ENCODE results near the gene DNAJC8.

DNAJC8 gene

GRCh38 chr1:28232558-28233263 is at the start of gene DNAJC8:
TSS of gene DNAJC8 (minus strand) at chr1:28233029. CDS start at chr1:28232998, 31 bp downstream.
- DNase-seq (ENCODE audit: low read depth in 2 of 2), result peak; percentile 88 to 95

GRCh38 chr1:28281608-28282425 is 49.0 kb upstream of the DNAJC8 start:
- no peak for DNase-seq (ENCODE audit: low read depth in 2 of 2)

- DNase-seq (ENCODE audit: low read depth in 2 of 2), result no peak
These were observed 48.1 kb upstream of the DNAJC8 start for GRCh38 chr1:28280977-28281381.

- no peak for DNase-seq (ENCODE audit: low read depth in 2 of 2)
These were observed 47.7 kb upstream of the DNAJC8 start for GRCh38 chr1:28280501-28280900.

- no peak for DNase-seq (ENCODE audit: low read depth in 2 of 2)
These were observed 46.9 kb upstream of the DNAJC8 start for GRCh38 chr1:28279721-28280120.

GRCh38 chr1:28278763-28279162 is 45.9 kb upstream of the DNAJC8 start:
- DNase-seq (ENCODE audit: low read depth in 2 of 2), result no peak

GRCh38 chr1:28273216-28273860 is 40.5 kb upstream of the DNAJC8 start:
- DNase-seq (ENCODE audit: low read depth in 2 of 2), result no peak

GRCh38 chr1:28272215-28272852 is 39.5 kb upstream of the DNAJC8 start:
- no peak for DNase-seq (ENCODE audit: low read depth in 2 of 2)

GRCh38 chr1:28269529-28269928 is 36.7 kb upstream of the DNAJC8 start:
- no peak for DNase-seq (ENCODE audit: low read depth in 2 of 2)

GRCh38 chr1:28267633-28268032 is 34.8 kb upstream of the DNAJC8 start:
- DNase-seq (ENCODE audit: low read depth in 2 of 2), result no peak

GRCh38 chr1:28266920-28267322 is 34.1 kb upstream of the DNAJC8 start:
- no peak for DNase-seq (ENCODE audit: low read depth in 2 of 2)

GRCh38 chr1:28265577-28265976 is 32.7 kb upstream of the DNAJC8 start:
- no peak for DNase-seq (ENCODE audit: low read depth in 2 of 2)

GRCh38 chr1:28264897-28265296 is 32.1 kb upstream of the DNAJC8 start:
- no peak for DNase-seq (ENCODE audit: low read depth in 2 of 2)

- no peak for DNase-seq (ENCODE audit: low read depth in 2 of 2)
These were observed 28.0 kb upstream of the DNAJC8 start for GRCh38 chr1:28260803-28261174.

GRCh38 chr1:28259934-28260802 is 27.3 kb upstream of the DNAJC8 start:
- no peak for DNase-seq (ENCODE audit: low read depth in 2 of 2)

GRCh38 chr1:28259252-28259933 is 26.6 kb upstream of the DNAJC8 start, which contains the start of gene SESN2:
TSS of gene SESN2 (plus strand) at chr1:28259518. CDS start at chr1:28259848, 330 bp downstream.
- peak; percentile 99 for DNase-seq (ENCODE audit: low read depth in 2 of 2)

- no peak for DNase-seq (ENCODE audit: low read depth in 2 of 2)
These were observed 25.9 kb upstream of the DNAJC8 start for GRCh38 chr1:28258628-28259251.

- DNase-seq (ENCODE audit: low read depth in 2 of 2), result no peak
These were observed 24.9 kb upstream of the DNAJC8 start for GRCh38 chr1:28257736-28258135.

- no peak for DNase-seq (ENCODE audit: low read depth in 2 of 2)
These were observed 23.5 kb upstream of the DNAJC8 start for GRCh38 chr1:28256197-28256827.
